ENCODE measurements around the gene XKR8.
A peak's percentile ranks its signal among the peaks of the same experiment; 100 is the strongest.

The XKR8 gene, protein sequence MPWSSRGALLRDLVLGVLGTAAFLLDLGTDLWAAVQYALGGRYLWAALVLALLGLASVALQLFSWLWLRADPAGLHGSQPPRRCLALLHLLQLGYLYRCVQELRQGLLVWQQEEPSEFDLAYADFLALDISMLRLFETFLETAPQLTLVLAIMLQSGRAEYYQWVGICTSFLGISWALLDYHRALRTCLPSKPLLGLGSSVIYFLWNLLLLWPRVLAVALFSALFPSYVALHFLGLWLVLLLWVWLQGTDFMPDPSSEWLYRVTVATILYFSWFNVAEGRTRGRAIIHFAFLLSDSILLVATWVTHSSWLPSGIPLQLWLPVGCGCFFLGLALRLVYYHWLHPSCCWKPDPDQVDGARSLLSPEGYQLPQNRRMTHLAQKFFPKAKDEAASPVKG

DNA sequence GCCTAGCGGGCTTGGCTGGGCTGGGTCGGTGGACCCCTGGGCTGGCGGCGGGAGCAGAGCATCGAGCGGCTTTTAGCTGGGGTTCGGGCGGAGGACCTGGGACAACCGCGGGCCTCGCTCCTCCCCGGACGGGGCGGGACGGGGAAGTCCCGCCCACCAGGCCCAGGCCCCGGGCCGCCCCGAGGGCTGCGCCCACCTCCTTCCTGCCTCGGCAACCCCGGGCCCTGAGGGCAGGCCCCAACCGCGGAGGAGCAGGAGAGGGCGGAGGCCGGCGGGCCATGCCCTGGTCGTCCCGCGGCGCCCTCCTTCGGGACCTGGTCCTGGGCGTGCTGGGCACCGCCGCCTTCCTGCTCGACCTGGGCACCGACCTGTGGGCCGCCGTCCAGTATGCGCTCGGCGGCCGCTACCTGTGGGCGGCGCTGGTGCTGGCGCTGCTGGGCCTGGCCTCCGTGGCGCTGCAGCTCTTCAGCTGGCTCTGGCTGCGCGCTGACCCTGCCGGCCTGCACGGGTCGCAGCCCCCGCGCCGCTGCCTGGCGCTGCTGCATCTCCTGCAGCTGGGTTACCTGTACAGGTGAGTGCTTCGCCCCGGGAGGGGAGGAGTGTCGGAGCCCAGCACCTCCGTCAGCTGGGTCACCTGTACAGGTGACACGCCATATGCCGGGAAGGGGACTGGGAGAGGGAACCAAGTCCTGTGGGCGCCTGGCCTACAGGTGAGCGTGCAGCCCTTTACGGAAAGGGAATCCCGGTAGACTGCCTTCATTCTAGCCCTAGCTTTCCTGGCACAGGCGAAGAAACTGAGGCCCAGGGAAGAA, at the start of gene XKR8:
Gene XKR8 (plus strand): TSS at position 182 of the 812 bp plus-strand sequence. CDS start 97 bp downstream, at position 279.
- peak; percentile 66 for DNase-seq

DNA sequence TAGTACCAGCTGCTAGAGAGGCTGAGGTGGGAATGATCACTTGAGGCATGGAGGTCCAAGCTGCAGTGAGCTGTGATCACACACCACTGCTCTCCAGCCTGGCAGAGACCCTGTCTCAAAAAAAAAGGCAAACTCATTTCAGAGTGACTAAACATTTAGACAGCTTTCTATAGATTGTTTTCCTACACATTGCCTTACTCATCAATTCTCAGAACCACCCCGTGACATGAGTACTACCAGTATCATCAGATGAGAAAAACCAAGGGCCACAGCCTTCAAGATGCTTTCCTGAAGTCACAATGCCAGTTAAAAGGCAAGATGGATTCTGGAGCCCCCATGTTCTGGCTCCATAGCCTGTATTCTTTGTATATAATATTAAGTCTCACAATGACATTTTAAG, 47.3 kb upstream of the XKR8 start:
- DNase-seq, result no peak

DNA sequence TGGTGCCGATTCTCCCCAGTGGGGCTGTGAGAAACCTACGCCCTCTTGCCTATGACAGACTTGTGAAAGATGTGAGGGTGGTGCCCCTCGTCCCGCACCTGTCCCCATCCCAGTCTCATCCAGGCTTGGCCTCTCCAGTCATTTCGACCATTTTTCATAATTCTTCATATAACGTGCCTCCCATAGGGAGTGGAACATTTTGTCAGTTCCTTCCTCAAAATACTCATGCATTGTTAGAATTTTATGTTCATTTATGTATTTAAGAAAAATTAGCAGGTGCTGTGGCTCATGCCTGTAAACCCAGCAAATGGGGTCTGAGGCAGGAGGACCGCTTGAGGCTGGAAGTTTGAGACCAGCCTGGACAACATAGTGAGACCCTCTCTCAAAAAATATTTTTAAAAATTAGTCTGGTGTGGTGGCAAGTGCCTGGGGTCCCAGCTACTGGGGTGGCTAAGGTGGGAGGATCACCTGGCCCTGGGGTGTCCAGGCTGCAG, 44.6 kb upstream of the XKR8 start:
- DNase-seq, result no peak

DNA sequence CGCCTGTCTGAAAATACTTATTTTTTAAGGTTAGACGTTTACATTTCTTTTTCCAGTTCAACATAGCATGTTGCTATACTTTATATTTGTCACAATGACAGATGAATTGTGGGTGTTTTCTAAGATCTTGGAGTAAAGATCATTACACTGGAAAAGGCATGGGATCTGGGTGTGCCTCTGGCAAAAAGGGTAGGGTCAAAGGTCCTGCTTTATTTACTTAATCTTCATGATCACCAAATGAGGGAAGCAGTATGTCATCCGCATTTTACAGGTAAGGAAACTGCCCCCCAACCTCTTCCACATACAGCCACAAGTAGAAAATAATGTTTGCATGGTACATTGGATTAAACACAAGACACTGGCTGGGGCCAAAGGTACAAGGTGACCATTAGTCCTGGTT, 37.5 kb upstream of the XKR8 start:
- no peak for DNase-seq

DNA sequence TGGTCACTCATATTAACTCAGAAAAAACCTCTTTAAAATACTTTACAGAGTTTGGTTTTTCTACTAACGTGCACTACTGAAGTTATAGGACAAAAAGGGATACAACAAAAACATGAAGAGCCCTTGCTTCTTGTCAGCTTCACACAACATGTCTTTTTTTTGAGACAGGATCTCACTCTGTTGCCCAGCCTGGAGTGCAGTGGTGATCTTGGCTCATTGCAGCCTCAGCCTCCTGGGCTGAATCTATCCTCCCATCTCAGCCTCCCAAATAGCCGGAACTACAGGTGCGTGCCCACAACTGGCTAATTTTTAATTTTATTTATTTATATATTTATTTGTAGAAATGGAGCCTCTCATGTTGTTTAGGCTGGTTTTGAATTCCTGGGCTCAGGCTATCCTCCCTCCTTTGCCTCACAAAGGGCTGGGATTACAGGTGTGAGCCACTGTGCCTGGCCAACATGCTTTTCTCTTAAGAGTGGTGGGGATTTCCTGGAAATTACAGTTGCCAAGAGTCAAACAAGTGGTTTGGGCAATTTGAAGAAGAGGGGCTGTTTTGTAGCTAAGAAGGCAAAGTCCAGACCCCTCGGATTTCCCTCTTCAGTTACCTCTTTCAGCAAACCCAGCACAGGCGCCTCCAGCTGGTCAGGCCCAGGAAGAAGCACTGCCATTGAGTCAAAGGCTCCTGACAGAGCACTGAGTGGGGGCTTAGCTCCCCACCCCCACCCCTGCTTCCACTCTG, 31.4 kb upstream of the XKR8 start:
- no peak for DNase-seq

DNA sequence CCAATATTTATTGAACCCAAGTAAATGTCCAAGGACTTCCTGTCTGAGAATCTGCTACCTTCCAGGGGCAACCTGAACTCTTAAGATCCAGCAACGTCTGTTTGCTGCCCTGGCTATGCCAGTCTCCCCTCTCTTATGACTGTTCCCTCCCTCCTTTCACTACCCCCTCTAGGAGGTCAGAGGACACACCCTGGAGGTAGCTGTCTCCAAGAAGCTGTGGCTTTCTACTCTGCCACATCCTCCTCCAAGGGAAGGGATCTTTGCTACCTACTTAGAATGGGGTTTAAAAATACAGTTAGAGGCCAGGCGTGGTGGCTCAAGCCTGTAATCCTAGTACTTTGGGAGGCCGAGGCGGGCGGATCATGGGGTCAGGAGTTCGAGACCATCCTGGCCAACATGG, 28.6 kb upstream of the XKR8 start:
- no peak for DNase-seq

DNA sequence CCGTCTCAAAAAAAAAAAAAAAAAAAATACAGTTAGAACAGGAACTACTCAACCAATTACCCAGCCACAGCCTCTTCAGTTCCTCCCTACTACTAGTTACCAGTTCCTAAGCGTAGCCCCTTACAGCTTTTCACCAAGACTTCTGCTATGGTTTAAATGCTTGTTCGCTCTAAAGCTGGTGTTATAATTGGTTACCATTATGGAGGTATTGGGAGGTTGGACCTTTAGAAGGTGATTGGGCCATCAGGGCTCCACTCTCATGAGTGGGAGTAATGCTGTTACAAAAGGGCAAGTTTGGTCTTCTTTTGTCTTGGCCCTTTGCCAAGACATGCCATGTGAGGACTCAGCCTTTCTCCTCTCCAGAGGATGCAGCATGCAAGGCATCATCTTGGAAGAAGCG, 28.0 kb upstream of the XKR8 start:
- no peak for DNase-seq

DNA sequence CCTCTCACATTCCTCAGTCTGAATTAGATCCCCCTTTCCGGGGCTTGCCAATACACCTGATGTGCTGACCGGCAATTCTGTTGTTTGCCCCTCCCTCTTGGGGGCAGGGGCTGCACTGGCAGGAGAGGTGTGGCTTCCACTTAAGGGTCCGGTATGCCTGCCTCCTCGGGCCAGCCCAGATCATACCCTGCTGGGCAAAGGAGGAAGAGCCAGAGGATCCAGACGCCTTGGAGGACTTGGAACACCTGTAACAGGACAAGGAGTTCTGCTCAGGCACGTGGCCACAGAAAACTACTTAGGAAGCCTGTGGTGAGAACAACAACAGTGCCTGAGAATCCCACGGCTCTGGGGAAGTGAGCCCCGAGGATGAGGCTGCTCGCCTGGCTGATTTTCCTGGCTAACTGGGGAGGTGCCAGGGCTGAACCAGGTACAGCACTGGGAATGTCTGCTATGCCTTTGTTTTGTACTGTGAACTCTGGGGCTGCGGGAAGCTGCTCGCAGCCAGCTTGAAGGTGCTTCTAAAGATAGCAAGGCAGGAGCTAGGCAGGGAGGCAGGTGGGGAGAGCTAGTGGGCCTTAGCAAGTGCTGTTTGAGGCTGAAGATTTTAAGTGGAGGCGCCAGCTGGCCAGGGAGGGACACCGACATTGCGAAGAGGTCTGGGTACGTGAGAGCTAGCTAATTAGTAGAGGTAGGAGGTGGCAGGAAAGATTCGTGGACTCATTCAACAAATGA, 24.8 kb upstream of the XKR8 start, which contains the start of gene SMPDL3B:
Gene SMPDL3B (plus strand): TSS at position 183 of the 732 bp plus-strand sequence. CDS start 184 bp downstream, at position 367.
- DNase-seq, result no peak

DNA sequence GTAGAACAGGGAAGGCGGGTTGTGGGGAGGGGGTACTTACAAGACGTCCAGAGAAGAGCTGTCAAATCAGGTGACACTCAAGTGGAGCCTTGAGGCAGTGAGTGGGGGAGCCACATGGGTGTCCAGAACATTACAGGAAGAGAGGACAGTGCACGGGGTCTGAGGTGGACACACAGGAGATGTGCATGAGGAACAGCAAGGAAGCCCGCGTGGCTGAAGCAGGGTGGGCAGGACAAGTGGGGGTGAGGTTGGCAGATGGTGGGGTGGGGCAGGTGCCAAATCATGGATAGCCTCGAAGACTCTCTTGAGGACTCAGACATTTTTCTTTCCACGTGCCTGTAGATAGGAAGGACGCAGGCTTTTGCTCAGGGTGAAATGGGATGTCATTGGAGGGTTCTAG, 24.1 kb upstream of the XKR8 start:
- DNase-seq, result no peak

DNA sequence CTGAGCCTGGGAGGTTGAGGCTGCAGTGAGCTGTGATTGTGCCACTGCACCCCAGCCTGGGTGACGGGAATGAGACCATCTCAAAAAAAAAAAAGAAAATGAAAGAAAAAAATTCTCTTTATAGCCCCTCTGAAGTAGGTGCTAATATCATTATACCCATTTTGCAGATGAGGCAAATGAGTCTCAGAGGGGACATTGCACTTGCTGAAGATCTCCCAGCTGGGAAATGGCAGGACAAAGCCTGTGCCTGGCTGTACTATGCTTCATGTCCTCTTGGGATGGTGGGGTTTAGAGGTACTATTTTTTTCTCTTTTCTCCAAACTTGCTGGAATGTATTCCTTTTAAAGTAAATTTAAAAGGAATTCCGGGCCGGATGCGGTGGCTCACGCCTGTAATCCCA, 23.4 kb upstream of the XKR8 start:
- no peak for DNase-seq

DNA sequence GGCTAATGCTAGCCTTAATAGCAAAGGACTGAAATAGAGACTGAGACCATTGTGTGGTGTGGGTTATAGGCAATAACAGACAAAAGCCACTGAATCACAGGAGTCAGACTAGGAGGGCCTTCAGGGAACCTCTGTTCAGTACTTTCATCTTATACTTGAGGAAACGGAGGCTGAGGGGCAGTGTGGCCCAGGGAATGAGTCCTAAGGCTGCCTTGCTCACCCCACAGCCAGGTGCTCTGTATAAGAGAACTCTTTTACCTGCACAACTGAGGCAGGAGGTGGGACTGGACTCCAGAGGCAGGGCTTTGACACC, 22.3 kb upstream of the XKR8 start:
- DNase-seq, result no peak

DNA sequence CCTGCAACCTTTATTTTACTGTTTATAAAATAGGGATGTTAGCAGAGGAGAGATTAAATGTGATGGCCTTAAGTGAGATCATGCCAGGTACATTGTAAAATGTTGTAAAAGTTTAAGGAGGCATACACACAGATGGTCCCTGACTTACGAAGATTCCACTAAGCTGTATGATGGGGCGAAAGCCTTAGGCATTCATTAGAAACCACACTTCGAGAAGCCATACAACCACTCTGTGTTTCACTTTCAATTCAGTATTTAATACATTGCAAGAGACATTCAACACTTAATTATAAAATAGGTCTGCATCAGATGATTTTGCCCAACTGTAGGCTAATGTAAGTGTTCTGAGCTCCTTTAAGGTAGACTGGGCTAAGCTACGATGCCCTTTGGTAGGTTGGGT, 21.3 kb upstream of the XKR8 start:
- DNase-seq, result no peak

DNA sequence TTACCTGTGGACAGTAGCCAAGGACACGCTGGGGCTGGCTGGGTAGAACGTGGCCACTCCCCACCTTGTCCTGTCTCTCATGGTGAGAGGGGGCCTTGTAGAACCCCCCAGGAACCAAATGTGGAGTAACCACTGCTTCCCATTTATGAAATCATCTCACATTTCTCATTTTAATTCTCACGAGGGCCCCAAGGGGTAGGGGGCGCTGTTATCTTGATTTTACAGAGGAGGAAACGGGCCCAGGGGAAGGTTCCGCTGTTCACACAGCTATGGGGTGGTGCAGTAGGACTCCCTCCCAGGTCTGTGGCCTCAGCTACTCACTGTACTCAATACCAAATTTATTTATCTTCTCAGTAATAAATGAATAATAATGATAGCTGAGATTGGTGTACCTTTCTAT, 19.5 kb upstream of the XKR8 start:
- no peak for DNase-seq

DNA sequence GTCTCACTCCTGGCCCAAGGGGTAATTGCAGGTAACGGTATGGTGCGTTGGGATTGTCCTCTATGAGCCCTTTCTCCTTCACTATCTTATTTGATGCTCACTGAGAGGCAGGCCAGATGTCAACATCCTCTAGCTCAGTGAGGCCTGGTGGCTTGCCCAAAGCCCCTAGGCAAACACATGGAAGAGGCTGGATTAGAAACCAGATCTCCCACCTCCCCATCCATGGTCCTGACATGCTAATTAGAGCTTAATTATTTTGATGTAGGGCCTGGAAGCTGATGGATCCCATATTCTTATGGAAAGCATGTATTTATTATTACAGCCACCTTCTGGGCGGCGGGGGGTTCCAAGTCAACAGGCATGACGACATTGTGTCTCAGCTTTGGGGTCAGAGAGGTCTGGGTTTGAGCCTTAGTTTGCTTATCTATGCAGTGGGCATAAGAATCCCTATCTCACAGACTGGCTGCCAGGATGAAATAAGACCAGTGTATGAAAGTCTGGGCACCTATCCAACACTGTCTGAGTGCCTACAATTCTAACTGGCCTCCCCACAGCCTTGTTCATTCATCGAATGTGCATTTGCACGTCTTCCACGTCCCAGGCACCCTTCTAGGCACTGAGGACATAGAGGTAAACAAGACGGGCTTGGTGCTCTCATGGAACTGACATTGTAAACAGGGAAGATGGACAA, 18.8 kb upstream of the XKR8 start:
- no peak for DNase-seq

DNA sequence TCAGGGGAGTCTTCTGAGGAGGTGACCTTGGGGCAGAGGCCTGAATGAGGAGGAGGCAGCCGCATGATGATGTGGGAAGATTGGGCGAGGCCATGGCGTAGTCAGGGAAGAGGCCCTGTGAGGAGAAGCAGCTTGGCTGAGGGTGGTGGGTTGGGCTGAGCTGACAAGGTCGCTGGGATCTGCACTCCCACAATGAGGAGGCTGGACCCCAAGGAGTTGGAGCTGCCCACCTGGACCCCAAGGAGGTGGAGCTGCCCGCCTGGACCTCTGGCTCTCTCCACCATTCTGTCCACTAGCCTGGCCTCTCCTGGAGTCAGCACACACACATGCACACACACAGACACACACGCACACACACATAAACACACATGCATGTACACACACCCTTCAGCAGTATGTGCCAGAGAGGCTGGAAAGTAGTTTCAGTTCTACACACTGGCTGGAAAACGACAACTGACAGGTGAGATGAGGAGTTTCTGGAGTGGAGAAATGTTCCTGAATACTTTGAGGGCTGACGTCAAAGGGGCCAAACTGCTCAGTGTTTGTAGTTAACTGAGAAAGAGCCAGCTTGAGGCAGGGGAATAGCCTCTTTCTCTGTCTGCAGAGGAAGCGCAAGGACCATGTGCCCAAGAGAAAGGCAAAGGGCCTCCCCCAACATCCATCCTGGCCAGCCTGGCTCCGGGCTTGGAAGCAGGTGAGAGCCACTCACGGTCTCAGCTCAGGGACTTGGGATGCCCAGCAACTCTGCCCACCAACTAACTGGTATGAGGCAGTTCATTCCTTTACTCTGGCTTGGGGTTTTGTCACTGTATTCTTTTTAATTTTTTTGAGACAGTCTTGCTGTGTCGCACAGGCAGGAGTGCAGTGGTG, 17.9 kb upstream of the XKR8 start:
- DNase-seq, result no peak

DNA sequence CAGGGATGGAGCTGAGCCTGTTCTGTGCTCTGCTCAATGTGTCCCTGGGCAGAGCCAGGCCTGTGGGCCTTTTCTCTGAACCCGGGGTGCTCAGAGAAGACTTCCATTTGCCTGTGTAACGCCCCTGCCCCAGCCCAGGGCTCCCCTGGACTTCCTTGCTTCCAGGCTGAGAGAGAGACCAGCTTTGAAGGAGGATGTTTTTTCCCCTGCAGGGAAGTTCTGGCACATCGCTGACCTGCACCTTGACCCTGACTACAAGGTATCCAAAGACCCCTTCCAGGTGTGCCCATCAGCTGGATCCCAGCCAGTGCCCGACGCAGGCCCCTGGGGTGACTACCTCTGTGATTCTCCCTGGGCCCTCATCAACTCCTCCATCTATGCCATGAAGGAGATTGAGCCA, 14.8 kb upstream of the XKR8 start:
- no peak for DNase-seq

DNA sequence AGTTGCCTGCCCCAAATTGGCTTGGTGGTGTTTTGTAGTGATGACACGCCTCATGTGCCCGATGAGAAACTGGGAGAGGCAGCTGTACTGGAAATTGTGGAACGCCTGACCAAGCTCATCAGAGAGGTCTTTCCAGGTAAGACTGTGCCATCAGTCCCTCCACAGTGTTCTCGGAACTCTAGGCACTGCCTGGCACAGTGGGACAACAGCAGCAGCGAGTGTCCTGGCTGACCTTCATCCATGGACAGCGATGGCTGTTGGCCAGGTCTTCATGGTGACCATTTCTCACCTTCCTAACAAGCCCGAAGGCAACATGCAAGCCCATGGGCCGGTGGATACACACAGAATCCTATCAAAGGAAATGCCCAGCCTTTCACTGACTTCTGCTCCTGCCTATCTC, 10.7 kb upstream of the XKR8 start:
- no peak for DNase-seq

DNA sequence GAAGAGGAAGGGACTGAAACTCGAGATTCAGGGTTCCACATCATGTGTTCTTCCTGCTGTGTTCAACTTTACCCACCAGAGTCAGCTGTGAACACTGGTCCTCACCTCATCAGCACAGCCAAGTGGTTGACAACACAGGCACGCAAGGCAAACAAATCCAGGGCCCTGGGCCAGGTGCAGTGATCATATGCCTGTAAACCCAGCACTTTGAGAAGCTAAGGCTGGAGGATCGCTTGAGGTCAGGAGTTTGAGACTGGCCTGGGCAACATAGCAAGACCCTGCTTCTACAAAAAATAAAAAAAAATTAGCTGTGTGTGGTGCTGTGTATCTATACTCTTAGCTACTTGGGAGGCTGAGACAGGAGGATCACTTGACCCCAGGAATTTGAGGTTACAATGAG, 8.4 kb upstream of the XKR8 start:
- no peak for DNase-seq

DNA sequence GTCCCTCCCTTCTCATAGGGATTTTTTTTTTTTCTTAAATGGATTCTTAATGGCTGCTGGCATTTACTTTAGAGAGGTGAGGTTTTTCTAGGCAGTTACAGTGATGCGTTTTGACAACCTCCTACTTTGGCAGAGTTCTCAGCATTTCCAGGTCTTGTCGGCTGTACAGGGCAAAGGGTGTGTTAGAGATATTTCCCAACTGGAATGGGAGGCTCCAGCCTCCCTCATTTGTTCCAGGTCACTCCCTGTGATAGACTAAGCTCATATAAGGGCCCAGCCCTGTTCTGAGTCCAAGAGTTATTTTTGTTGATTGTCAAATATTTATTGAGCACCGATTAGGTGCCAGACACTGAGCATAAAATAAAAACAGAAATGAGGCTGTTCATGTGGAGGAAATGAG, 7.6 kb upstream of the XKR8 start:
- no peak for DNase-seq

DNA sequence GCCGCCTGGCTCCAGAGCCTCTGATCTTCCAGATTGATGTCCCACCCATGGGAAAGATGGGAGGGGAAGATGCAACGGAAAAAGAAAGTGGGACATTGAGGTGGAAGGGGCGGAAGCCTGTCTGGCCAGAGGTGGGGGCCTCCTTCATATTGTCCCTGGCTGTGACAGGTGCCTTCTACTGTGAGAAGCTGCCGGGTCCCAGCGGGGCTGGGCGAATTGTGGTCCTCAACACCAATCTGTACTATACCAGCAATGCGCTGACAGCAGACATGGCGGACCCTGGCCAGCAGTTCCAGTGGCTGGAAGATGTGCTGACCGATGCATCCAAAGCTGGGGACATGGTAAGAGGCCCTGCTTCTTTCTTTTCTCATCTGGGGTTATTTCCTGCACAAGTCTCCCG, 5.6 kb upstream of the XKR8 start:
- DNase-seq, result no peak

DNA sequence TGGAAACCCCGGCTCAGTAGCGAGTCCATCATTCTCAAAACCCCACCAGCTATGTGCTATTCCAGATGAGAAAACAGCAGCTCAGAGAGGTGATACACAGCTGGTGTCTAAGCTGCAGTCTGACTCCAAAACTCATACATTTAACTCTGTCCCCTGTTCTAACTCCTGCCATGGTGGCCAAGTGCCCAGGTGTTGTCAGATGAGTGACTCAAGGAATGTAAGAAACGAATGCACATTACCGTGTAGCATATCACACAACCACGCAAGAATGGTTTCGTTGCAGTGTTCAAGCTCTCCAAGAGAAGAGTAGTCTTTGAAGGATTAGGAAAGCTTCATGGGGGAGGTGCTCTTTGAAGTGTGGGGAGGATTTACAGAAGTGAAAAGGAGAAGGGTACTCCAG, 4.7 kb upstream of the XKR8 start:
- DNase-seq, result no peak
